H1 (cell line): Measurements from ENCODE around the gene TMEM203. TPM values are rescaled to one million over a fixed set of nuclear protein-coding genes. Genes with fewer than 3 reads are reported as not detected.
"Not testable (repeated sequence)": the region's sequence is repeated elsewhere in the genome, so short reads cannot be mapped to it uniquely, and the experiment has no call there.

ENCODE experiments used
- CTCF ChIA-PET: fragments of 300-600 bp; sonication (Branson Sonifier 250); formaldehyde crosslinking; loops from one replicate; lab custom pipeline; 2021; ENCODE audit not compliant: partially characterized antibody; lab: Charles Lee
- POLR2A ChIA-PET: fragments of 300-600 bp; sonication (Branson Sonifier 250); formaldehyde crosslinking; loops from one replicate; lab custom pipeline; 2021; ENCODE audit warnings: inconsistent platforms; ENCODE audit not compliant: partially characterized antibody; lab: Charles Lee
- DNase-seq, 2 experiments: peaks; one replicate each; pipeline versions ENCODE4 v3.0.0 to v3.0.0-alpha.2; 2010 to 2022; ENCODE audit warnings: low spot score in 2 of 2, low read depth in 1 of 2, mixed read lengths in 1 of 2
- FAIRE-seq: peaks from 2 replicates; lab custom pipeline; 2011; peaks lifted over from hg19 to GRCh38; lab: Jason Lieb, UNC
- H2AFZ ChIP-seq: 2 replicates; pipeline ENCODE4 v1.8.1; 2012; ENCODE audit warnings: low read length, inconsistent platforms
- H2AK5ac ChIP-seq: 2 replicates; pipeline ENCODE4 v1.6.1; 2013; ENCODE audit warnings: low read depth, low read length
- H2BK120ac ChIP-seq: replicated peaks from 2 replicates; pipeline ENCODE3; 2013; ENCODE audit warnings: low read depth, low read length, inconsistent platforms
- H2BK12ac ChIP-seq: 2 replicates; pipeline ENCODE4 v1.6.1; 2013; ENCODE audit warnings: low read depth, low read length
- H2BK15ac ChIP-seq: 2 replicates; pipeline ENCODE4 v1.6.1; 2013; ENCODE audit warnings: low read length
- H2BK20ac ChIP-seq: 2 replicates; pipeline ENCODE4 v1.6.1; 2013; ENCODE audit warnings: low read length
- H2BK5ac ChIP-seq: 2 replicates; pipeline ENCODE4 v1.6.1; 2013; ENCODE audit warnings: low read depth, low read length
- H3K14ac ChIP-seq: 2 replicates; pipeline ENCODE4 v1.6.1; 2013; ENCODE audit warnings: inconsistent platforms; ENCODE audit not compliant: insufficient read length
- H3K18ac ChIP-seq: 2 replicates; pipeline ENCODE4 v1.6.1; 2013; ENCODE audit warnings: low read length; ENCODE audit errors: extremely low read depth
- H3K23ac ChIP-seq: 2 replicates; pipeline ENCODE4 v1.6.1; 2013; ENCODE audit warnings: inconsistent platforms; ENCODE audit not compliant: insufficient read length
- H3K23me2 ChIP-seq: 2 replicates; pipeline ENCODE4 v1.6.1; 2013; ENCODE audit warnings: low read depth, low read length
- H3K27ac ChIP-seq: 2 replicates; pipeline ENCODE4 v1.6.1; 2011; ENCODE audit warnings: low read depth, low read length, inconsistent platforms
- H3K27me3 ChIP-seq, 4 experiments: replicated peaks in 1 of 4; 1 replicate in 1 of 4; 2 replicates in 3 of 4; pipeline versions ENCODE4 v1.6.1 to v1.8.1; 2011 to 2013; ENCODE audit warnings: low read length in 3 of 4, mild to moderate bottlenecking in 3 of 4, inconsistent platforms in 2 of 4, mixed read lengths in 2 of 4, moderate library complexity in 1 of 4; ENCODE audit not compliant: control insufficient read depth in 3 of 4, insufficient read depth in 3 of 4; ENCODE audit errors: extremely low read depth in 1 of 4
- H3K36me3 ChIP-seq, 4 experiments: 2 replicates each; pipeline versions ENCODE4 v1.6.1 to v1.8.1; 2011 to 2013; ENCODE audit warnings: mild to moderate bottlenecking in 4 of 4, low read length in 3 of 4, moderate library complexity in 2 of 4, control low read depth in 1 of 4, inconsistent platforms in 1 of 4; ENCODE audit not compliant: insufficient read depth in 4 of 4, control insufficient read depth in 2 of 4
- H3K4ac ChIP-seq: replicated peaks from 2 replicates; pipeline ENCODE3; 2013; ENCODE audit warnings: low read length, low read depth, mixed read lengths, inconsistent platforms; ENCODE audit not compliant: insufficient read length
- H3K4me1 ChIP-seq, 4 experiments: replicated peaks in 1 of 4; 1 replicate in 1 of 4; 2 replicates in 3 of 4; pipeline versions ENCODE4 v1.6.1 to v1.8.1; 2011 to 2013; ENCODE audit warnings: low read length in 3 of 4, inconsistent platforms in 2 of 4, mixed read lengths in 1 of 4; ENCODE audit not compliant: insufficient read depth in 4 of 4, control insufficient read depth in 3 of 4
- H3K4me2 ChIP-seq, 2 experiments: 2 replicates each; pipeline versions ENCODE4 v1.6.1 to v1.8.1; 2011 to 2013; ENCODE audit warnings: low read depth in 2 of 2, low read length in 2 of 2, control low read depth in 1 of 2, inconsistent platforms in 1 of 2, mild to moderate bottlenecking in 1 of 2; ENCODE audit not compliant: insufficient read depth in 1 of 2
- H3K4me3 ChIP-seq, 4 experiments: fragments of 200-600, 300-600 bp in 1 of 4; sonication (generic), shearing (Covaris generic), sonication (Bioruptor Twin) in 1 of 4; 2 replicates each; pipeline versions ENCODE4 v1.5.1 to v1.8.1; 2011 to 2016; ENCODE audit warnings: low read length in 4 of 4, low read depth in 3 of 4, control low read depth in 2 of 4, inconsistent platforms in 2 of 4, mild to moderate bottlenecking in 2 of 4, mixed read lengths in 1 of 4, moderate library complexity in 1 of 4; ENCODE audit not compliant: insufficient read depth in 2 of 4; ENCODE audit errors: extremely low read depth in 1 of 4
- H3K56ac ChIP-seq: replicated peaks from 2 replicates; pipeline ENCODE3; 2013; ENCODE audit warnings: low read depth, mild to moderate bottlenecking, mixed read lengths, low read length, inconsistent platforms; ENCODE audit not compliant: insufficient read length
- H3K79me1 ChIP-seq: 2 replicates; pipeline ENCODE4 v1.6.1; 2013; ENCODE audit warnings: low read depth, low read length, control low read depth
- H3K79me2 ChIP-seq, 2 experiments: 2 replicates each; pipeline versions ENCODE4 v1.6.1 to v1.8.1; 2012 to 2013; ENCODE audit warnings: low read length in 2 of 2, mild to moderate bottlenecking in 2 of 2, inconsistent platforms in 1 of 2; ENCODE audit not compliant: insufficient read depth in 2 of 2, control insufficient read depth in 1 of 2
- H3K9ac ChIP-seq, 4 experiments: replicated peaks in 1 of 4; 1 replicate in 1 of 4; 2 replicates in 3 of 4; pipeline versions ENCODE4 v1.6.1 to v1.8.1; 2011 to 2013; ENCODE audit warnings: low read depth in 3 of 4, low read length in 3 of 4, control low read depth in 2 of 4, mild to moderate bottlenecking in 2 of 4, moderate library complexity in 2 of 4, inconsistent platforms in 1 of 4; ENCODE audit errors: extremely low read depth in 1 of 4
- H3K9me3 ChIP-seq, 2 experiments: 2 replicates each; pipeline versions ENCODE4 v1.6.1 to v1.8.1; 2012 to 2013; ENCODE audit warnings: mild to moderate bottlenecking in 2 of 2, moderate library complexity in 2 of 2, control low read depth in 1 of 2, inconsistent platforms in 1 of 2, low read depth in 1 of 2, low read length in 1 of 2, mixed read lengths in 1 of 2; ENCODE audit not compliant: insufficient read depth in 2 of 2
- H4K20me1 ChIP-seq, 2 experiments: replicated peaks in 1 of 2; 2 replicates each; pipeline versions ENCODE3 to v1.8.1; 2011 to 2013; ENCODE audit warnings: inconsistent platforms in 2 of 2, low read length in 2 of 2, mild to moderate bottlenecking in 1 of 2; ENCODE audit not compliant: insufficient read depth in 2 of 2, control insufficient read depth in 1 of 2
- H4K5ac ChIP-seq: 2 replicates; pipeline ENCODE4 v1.6.1; 2013; ENCODE audit warnings: low read length, low read depth, mixed read lengths, inconsistent platforms; ENCODE audit not compliant: insufficient read length
- H4K8ac ChIP-seq: 2 replicates; pipeline ENCODE4 v1.8.0; 2013; ENCODE audit warnings: mild to moderate bottlenecking, moderate library complexity, low read length, inconsistent platforms; ENCODE audit not compliant: insufficient read depth; ENCODE audit errors: extremely low read depth
- H4K91ac ChIP-seq: replicated peaks from 2 replicates; pipeline ENCODE3; 2013; ENCODE audit warnings: low read length, mixed read lengths, inconsistent platforms; ENCODE audit not compliant: insufficient read length
- POLR2AphosphoS5 ChIP-seq: IDR thresholded peaks from 2 replicates; pipeline ENCODE4 v1.6.1; 2011; ENCODE audit warnings: low read depth, low read length
- SP1 ChIP-seq: IDR thresholded peaks from 2 replicates; pipeline ENCODE4 v1.6.1; 2011; ENCODE audit warnings: low read depth, low read length
- WGBS, 2 experiments: shearing (Covaris generic) in 1 of 2; methylation state at CpG; one replicate each; pipeline versions ENCODE4 v1.1.6 to v1.1.7; 2013 to 2015; ENCODE audit warnings: low lambda C conversion rate in 2 of 2, mixed read lengths in 2 of 2, inconsistent platforms in 1 of 2, low coverage in 1 of 2, missing lambda C conversion rate in 1 of 2; ENCODE audit not compliant: insufficient replicate concordance in 2 of 2, insufficient coverage in 1 of 2, insufficient read length in 1 of 2; ENCODE audit errors: extremely low coverage in 1 of 2, missing lambda C conversion rate in 1 of 2; 5-methylcytosine and 5-hydroxymethylcytosine counted together
- polyA plus RNA-seq, 7 experiments: library from polyadenylated mRNA; depleted of rRNA in 3 of 7; stranded (reverse) in 5 of 7; unstranded in 2 of 7; fragments of >200 nt in 5 of 7; fragments of 200-250 nt in 2 of 7; gene quantifications; 1 replicate in 5 of 7; 2 replicates in 1 of 7; 4 replicates in 1 of 7; pipeline versions ENCODE4 v1.2.1 to v1.2.3, GENCODE V29; 2011 to 2013; ENCODE audit warnings: missing spikeins in 2 of 7, mixed read lengths in 2 of 7
- total RNA-seq: library from RNA; stranded (reverse); fragmentation: NEBNext Ultra II Directional; extraction: Animal tissue kit (Norgen Biotek cat#: 25700); gene quantifications from 2 replicates; pipeline ENCODE4 v1.2.1, GENCODE V29; 2021

Gene TMEM203
- total and polyA plus RNA-seq, 2 of the 8 experiments (the other 6 are each of a cell fraction or from before 2014, with no cell fraction given), result 44.1 to 57.1 TPM

GRCh38 chr9:137243266-137243625 lies 37.8 kb upstream of the TMEM203 start:
- not testable (repeated sequence) for H4K91ac ChIP-seq, H2BK5ac ChIP-seq, H3K4ac ChIP-seq, H3K27me3 ChIP-seq, H3K23ac ChIP-seq, H3K9me3 ChIP-seq, H2BK12ac ChIP-seq, H3K27ac ChIP-seq, H3K9ac ChIP-seq
- Histone ChIP-seq H3K79me2 (peaks cover 0 to 20% of the 10 kb centered on the region in 2 experiments; a peak in 2 of 4 replicates), H3K4me1 (peaks cover 0 to 20% (median 11%) of the 10 kb centered on the region in 4 experiments; a peak in 5 of 7 replicates)
- WGBS, 2 experiments, result 99% methylated on average over 18 of the region's 18 CpGs; no CpG with 5 or more reads in 1 of the 2 experiments
- TF ChIP-seq SP1, result peak; percentile 44; the same call in 1 of the 2 replicates
- 0 out of 2 replicates have a peak, but pooled peaks have one; percentile 56 for TF ChIP-seq POLR2AphosphoS5
- TF ChIP-seq, all 59 proteins: peak for 2; not testable (repeated sequence) for 57
- H4K8ac ChIP-seq, H3K18ac ChIP-seq, FAIRE-seq, H3K4me3 ChIP-seq, H3K79me1 ChIP-seq, H3K4me2 ChIP-seq, DNase-seq, H4K5ac ChIP-seq, H2AK5ac ChIP-seq, H2BK120ac ChIP-seq, H2BK20ac ChIP-seq, H3K14ac ChIP-seq, H2BK15ac ChIP-seq, H2AFZ ChIP-seq, H3K56ac ChIP-seq, H3K23me2 ChIP-seq: not testable (repeated sequence)
- ChIA-PET POLR2A (interaction anchor here (1.1 to 69.9 kb wide), 10 partner anchors 8 to 173 kb away, joined by 3 to 1462 read pairs (median 4); partner anchors contain the start of genes ANAPC2, CYSRT1, NDOR1 and NELFB), CTCF (interaction anchor here (0.6 to 9.1 kb wide), 8 partner anchors 10 to 214 kb away, joined by 3 to 113 read pairs (median 5); partner anchors contain the start of genes CYSRT1, RNF208 and RNF224)
- peaks cover 17 to 23% of the 10 kb centered on the region in 2 experiments for H4K20me1 ChIP-seq
- peaks cover 6 to 18% (median 15%) of the 10 kb centered on the region in 4 experiments; a peak in 7 of 8 replicates for H3K36me3 ChIP-seq
